ENCODE results near the gene HMCN2.

Gene HMCN2

GRCh38 chr9:130414910-130415746 lies 149.6 kb downstream of the HMCN2 start:
- no peak for DNase-seq (ENCODE audit: low read depth)

- no peak for DNase-seq (ENCODE audit: low read depth)
Observed at GRCh38 chr9:130417602-130418001, 152.0 kb downstream of the HMCN2 start.

- no peak for DNase-seq (ENCODE audit: low read depth)
Observed at GRCh38 chr9:130418776-130419175, 153.2 kb downstream of the HMCN2 start.

GRCh38 chr9:130419521-130420035 lies 154.0 kb downstream of the HMCN2 start:
- no peak for DNase-seq (ENCODE audit: low read depth)

GRCh38 chr9:130421154-130421801 lies 155.7 kb downstream of the HMCN2 start:
- DNase-seq (ENCODE audit: low read depth), result no peak

- DNase-seq (ENCODE audit: low read depth), result no peak
Observed at GRCh38 chr9:130421802-130422276, 156.3 kb downstream of the HMCN2 start.

GRCh38 chr9:130422546-130422945 lies 157.0 kb downstream of the HMCN2 start:
- DNase-seq (ENCODE audit: low read depth), result no peak

GRCh38 chr9:130423272-130423671 lies 157.7 kb downstream of the HMCN2 start:
- no peak for DNase-seq (ENCODE audit: low read depth)

GRCh38 chr9:130424595-130425454 lies 159.3 kb downstream of the HMCN2 start:
- no peak for DNase-seq (ENCODE audit: low read depth)

- DNase-seq (ENCODE audit: low read depth), result no peak
Observed at GRCh38 chr9:130425741-130426466, 160.3 kb downstream of the HMCN2 start.

- no peak for DNase-seq (ENCODE audit: low read depth)
Observed at GRCh38 chr9:130426467-130426773, 160.9 kb downstream of the HMCN2 start.

GRCh38 chr9:130426883-130427282 lies 161.3 kb downstream of the HMCN2 start:
- no peak for DNase-seq (ENCODE audit: low read depth)

- no peak for DNase-seq (ENCODE audit: low read depth)
Observed at GRCh38 chr9:130427326-130427725, 161.8 kb downstream of the HMCN2 start.

GRCh38 chr9:130428086-130428665 lies 162.6 kb downstream of the HMCN2 start:
- DNase-seq (ENCODE audit: low read depth), result no peak

GRCh38 chr9:130429381-130429780 lies 163.8 kb downstream of the HMCN2 start:
- DNase-seq (ENCODE audit: low read depth), result no peak

- DNase-seq (ENCODE audit: low read depth), result no peak
Observed at GRCh38 chr9:130429831-130430230, 164.3 kb downstream of the HMCN2 start.

- DNase-seq (ENCODE audit: low read depth), result no peak
Observed at GRCh38 chr9:130430232-130430631, 164.7 kb downstream of the HMCN2 start.

- no peak for DNase-seq (ENCODE audit: low read depth)
Observed at GRCh38 chr9:130430734-130431535, 165.4 kb downstream of the HMCN2 start.

GRCh38 chr9:130431536-130432303 lies 166.2 kb downstream of the HMCN2 start:
- no peak for DNase-seq (ENCODE audit: low read depth)

GRCh38 chr9:130432362-130432761 lies 166.8 kb downstream of the HMCN2 start:
- DNase-seq (ENCODE audit: low read depth), result no peak
